Hematopoietic multipotent progenitor cell treated with erythropoietin and hydrocortisone succinate and interleukin-3 and kit ligand, for 8 days (in vitro differentiated cells): ENCODE results near the gene MYLIP.
A peak's percentile ranks its signal among the peaks of the same experiment; 100 is the strongest.

Experiments used
- DNase-seq: peaks from one replicate; pipeline ENCODE4 v3.0.0-alpha.2; 2015

MYLIP gene

DNA sequence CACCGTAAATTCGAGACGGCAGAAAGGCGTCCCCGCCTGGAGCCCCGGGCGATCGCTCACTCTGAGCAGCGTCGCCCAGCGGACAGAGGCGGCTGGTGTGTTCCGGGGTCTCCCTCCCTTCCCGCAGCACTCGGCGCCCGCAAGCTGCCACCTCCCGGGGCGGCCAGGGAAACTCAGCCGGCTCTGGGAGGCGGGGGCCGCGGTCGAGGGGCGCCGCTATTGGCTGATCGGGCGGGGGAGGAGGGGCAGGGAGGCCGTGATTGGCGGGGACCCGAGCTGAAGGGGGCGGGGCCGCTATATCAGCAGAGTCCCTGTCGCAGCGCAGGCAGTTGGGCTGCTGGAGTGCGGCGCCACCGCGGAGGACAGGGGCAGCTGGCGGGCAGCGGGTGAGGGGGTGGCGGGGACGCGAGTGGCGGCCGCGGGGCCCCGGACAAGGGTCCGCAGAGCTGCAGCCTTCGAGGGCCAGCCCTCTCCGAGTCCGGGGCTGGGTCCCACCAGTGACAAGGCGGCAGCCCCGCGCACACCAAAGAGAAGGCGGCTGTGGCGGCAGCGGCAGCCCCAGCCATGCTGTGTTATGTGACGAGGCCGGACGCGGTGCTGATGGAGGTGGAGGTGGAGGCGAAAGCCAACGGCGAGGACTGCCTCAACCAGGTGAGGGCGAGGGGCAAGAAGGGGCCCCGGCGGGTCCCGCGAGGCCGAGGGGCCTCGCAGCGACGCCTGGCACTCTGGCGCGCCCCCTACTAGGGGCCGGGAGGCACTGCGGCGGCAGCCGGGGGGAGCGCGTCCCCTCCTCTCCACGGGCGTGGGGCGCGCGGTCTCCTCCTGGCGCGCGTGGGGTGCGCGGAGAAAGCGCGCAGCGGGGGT is at the start of gene MYLIP:
TSS of gene MYLIP (plus strand) at position 328 of the 864 bp plus-strand sequence. CDS start at position 565, 237 bp downstream.
- peak; percentile 93 for DNase-seq

DNA sequence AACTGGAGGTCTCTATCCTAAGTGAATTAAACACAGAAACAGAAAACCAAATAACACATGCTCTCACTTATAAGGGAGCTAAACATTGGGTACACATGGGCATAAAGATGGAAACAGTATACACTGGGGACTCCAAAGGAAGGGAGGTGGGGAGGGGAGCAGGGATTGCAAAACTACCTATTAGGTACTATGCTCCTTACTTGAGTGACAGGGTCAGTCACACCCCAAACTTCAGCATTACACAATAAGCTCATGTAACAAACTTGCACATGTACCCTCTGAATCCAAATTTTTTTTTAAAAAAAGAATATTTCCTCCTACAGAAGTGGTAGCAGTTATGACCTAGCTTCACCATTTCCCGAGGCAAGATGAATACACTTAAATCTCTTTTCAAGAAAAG is 49.5 kb upstream of the MYLIP start:
- DNase-seq = no peak

DNA sequence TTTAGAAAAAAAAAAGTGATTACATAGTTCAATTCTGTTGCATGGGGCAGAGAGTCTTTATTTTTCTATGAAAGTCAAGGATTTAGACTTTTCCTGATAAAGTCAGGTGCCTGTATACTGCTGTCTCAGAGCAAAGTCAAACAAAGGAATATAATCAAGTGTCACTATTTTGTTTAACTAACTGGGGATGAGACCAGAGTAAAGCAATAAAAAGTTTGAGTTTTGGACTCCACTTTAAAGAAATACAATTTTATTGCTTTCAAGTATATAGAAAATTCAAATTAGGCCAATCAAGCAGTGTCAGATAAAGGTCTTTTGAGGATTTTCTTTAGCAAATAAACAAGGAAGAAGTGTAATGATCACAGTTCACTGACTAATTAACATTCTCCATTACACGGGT is 48.7 kb upstream of the MYLIP start:
- no peak for DNase-seq

DNA sequence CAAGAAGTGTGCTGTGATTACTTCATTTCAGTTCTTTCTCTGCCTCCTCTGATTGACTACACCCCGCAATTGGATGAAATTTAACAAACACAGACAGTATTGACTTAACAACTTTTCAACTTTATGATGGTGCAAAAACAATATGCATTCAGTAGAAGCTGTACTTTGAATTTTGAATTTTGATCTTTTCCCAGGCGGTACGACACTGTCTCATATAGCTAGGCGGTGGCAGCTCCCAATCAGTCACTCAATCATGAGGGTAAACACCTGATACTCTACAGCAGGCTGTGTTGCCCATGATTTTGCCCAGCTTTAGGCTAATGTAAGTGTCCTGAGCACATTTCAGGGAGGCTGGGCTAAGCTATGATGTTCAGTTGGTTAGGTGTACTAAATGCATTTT is 47.6 kb upstream of the MYLIP start:
- DNase-seq = no peak

DNA sequence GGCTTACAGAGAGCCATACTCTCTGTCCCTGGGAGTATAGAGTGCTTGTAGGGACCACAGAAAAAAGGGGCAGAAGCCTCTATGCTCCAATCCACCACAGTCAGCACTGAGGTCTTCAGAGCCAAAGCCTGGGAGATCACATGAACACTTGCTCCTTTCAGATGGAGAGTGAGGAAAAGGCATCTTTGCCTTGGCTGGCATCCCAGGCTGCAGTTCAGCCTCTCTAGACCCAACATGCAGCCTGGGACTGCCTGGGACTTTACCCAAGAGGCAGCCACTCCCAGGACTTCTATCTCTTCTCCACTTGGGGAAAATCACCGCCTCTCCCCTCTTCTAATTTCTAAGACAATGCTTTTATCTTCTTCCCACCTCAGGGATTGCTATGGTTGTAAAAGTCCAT is 46.5 kb upstream of the MYLIP start:
- no peak for DNase-seq

DNA sequence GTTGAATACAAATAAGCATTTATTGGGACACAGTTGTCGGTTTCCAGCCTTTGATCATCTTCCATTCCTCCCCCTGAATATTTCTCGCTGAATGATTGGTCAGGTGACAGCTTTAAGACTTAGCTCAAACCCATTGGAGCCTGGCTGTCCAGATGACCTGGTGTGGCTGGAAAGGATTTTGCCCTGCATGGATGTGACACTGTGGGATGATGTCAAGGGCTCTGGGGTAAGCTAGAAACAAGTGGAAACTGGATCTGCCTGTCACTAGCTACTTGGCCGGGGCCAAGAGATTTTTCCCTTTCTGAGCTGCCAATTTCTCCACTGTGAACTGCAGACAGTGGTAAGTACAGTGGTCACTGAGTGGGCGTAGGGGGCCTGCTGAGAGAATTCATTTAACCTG is 41.9 kb upstream of the MYLIP start:
- DNase-seq = no peak

DNA sequence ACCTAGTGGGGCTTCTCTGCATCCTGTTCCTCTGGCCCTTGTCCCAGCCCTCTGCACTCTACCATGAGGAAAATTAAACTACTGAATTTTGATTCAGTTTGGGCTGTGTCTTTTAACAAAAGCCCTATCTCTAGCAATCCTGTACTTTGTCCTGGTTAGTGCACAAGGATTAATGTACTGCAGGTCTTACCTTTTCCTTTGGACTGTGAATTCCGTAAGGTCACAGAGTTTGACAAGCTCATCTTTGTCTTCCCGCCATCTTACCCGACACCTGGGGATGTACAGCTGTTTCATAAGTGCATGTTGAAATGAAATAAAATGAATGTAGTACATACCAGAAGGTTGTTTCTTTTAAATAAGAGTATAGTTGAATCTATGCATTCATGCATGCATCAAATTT is 41.5 kb upstream of the MYLIP start:
- no peak for DNase-seq

DNA sequence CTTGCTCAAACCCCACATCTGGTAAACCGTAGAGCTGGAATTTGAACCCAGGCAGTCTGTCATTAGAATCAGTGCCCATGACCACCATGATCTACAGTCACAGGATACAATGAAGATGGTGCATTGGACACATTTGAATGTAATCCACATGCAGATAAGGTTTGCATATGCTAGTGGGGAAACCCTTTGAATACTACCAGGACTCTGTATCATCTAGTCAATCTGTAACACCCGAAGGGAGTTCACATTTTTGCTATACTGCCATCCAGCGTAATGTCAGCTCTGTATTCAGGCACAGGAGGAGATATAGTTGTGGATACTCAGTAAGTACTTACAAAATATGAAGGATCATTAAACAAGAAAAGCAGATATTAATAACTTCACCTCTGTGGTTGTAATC is 40.5 kb upstream of the MYLIP start:
- no peak for DNase-seq

DNA sequence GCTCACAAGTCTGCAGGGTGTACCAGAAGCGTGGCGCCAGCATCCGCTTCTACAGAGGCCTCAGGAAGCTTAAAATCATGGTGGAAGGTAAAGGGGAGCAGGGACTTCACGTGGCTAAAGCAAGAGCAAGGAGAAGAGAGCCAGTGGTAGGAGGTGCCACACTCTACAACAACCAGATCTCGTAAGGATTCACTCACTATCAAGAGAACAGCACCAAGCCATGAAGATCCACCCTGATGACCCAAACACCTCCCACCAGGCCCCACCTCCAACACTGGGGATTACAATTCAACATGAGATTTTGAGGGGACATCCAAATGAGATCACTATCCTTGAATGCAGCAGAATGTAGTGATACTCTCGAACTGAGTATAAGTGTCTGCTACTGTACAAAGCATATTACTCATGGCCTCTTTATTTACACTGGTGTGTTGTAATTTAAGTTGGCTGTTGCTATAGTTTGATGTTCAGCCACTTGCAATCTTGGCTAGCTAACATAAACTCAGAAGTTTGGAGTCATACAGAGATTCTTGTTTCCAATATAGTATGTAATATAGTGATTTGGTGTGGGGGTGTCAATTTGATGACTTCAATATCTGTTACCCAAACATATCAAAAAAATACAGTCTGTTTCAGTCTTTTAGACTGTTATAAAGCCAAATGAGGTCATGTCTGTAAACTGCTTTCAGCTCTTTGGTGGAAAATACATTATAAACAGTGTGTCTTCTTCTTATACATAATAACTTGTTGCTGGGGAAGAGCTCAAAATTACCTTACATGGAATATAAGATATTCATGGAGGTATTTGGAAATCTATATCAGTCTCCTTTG is 39.4 kb upstream of the MYLIP start:
- DNase-seq = no peak

DNA sequence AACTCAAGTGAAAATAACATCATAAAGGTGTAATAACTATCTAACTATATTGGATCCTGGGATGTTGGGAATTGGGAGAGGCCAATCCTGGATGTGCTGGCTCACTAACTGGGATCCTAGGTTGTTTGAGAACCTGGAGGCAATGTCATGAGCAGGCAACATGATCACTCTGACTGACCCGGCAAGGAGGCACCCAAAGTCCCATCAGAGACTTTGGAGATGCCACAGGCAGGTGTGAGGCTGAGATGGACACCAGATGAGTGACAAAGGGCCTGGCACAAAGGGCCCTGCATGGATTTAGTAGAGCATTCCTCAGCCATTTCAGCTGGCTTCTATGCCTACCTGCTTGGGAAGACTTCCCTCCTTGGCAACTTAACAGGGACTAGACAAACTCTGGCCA is 38.4 kb upstream of the MYLIP start:
- no peak for DNase-seq

DNA sequence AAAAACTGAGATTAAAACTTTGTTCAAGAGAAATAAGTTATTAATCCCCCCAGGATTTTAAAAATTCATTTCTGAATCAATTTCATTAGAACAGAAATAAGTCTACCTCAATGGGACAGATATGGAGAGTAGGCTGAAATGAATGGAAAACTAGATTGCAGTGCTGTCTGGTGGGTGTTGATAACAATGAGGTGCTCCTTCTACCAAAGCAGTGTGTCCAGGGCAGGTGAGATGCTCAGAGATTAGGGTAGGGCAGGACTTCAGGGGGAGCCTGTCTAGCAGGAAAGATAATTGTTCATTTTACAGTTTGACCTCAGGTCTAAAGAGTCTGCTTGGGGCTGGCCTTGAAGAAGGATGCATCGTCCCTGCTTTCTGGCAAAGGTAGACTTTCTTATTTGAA is 38.0 kb upstream of the MYLIP start:
- DNase-seq = no peak

DNA sequence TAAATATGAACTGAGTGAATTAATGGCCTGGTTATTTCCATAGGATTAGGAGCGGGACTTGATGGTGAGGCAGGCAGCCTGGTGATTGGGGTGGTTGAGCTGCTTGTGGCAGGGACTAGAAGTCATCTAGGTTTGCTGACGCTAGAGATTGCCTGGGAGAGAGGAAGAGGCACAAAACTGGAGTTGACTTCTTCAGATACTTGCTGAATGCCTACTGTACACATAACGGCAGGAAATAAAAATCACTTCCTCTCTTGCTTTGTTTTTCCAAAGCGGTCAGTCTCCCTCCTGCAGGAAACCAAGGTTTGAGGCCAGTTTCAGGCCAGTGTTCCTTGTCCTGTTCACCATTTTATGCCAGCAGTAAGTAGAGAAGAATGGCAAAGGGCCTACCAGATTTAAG is 36.7 kb upstream of the MYLIP start:
- no peak for DNase-seq

DNA sequence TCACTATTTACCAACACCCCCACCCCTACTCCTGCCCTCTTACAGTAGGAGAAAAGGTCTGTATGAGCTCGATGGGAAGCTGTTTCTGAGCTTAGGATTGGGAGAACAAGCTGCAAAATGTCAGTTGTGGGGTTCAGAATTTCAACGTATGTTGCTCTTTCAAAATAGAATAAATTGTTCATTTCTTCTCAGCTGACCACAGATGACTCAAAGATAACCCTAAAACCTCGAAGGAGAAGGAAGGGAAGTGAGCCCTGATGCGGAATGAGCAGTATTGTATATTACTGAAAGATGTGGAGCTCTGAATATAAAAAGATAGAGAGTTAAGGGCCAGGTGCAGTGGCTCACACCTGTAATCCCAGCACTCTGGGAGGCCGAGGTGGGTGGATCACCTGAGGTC is 35.9 kb upstream of the MYLIP start:
- DNase-seq = no peak

DNA sequence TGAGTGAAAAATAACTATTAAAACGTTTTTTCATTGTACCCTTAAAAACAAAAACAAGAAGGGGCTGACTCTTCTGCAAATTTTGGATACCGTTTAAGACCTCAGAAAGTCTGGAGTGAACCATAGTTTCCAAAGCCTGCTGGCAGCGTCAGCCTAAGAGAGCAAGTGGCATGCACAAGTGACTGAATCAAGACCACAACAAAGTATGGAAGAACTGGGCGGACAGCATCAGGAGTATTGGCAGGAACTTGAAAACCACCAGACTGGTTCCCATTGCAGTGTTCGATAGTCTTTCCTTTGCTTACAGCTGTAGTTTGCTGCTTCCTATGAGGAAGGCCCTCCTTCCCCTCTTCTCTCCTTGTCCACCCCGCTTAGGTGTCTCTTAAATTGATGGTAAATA is 33.7 kb upstream of the MYLIP start:
- DNase-seq = no peak

DNA sequence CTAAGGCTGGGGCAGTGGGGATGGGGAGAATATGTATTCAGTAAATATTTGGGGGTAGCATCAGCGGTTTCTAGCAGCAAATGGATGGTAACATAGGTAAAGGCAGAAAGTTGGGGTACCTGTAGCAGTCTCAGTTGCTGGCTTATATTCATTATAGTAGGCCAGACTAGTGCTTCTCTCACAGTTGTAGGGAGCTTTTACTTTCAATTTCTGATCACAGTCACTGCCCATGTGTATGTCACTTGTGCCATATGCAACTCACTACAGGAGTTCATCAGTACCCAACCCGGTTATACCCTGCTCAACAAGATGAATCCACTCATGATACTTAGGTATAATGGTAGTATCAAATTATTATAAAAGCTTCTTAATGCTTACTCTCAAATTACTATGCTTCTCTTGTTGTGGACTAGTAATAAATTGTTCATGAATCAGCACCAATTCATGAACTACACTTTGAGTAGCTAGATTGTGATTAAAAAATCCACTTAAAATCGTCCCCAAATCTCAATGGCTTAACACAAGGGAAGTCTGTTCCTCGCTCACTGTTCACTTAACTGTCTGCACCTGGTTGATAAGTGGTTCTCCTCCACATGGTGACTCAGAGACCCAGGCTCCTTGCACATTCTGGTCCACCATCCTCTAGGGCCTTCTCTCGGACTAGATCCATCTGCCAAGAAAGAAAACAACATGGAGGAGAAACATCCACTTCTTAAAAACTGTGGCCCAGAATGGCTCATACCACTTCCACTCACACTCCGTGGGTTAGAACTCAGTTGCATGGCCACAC is 31.3 kb upstream of the MYLIP start:
- DNase-seq = no peak

DNA sequence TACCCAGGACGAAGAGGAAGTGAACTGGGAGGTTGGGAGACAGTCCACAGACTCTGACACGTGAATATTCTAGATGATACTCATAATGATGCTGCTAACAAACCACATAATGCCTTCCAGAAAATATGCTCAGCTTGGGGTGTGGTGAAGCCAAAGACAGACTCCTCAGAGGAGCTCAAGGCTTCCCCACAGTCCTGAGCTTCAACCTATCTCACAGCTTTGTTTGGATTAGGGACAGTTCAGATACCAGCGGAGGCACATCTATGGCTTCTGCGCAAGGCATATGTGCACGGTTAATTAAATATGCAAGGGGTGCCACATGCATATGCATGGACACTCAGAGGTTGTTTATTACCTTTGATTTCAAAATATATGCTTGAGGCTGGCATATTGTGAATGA is 30.7 kb upstream of the MYLIP start:
- DNase-seq = no peak

DNA sequence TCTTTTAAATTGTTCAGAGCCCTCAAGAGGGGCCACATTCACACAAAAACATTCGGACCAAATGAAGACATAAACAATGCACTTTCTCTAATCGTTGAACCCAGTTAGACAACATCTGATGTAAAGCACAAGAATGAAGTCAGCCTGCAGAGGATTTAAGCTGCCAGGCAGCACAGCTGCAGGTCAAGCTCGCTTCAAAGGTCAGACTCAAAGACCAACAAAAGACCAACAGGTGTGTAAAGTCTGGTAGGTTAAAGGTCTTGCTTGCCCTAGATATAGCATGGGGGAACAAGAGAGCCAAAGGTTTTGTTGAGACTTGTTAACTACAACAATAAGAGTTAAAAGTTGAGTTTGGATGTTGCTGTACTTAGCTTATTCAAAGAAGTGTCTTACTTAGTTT is 26.7 kb upstream of the MYLIP start:
- DNase-seq = no peak

DNA sequence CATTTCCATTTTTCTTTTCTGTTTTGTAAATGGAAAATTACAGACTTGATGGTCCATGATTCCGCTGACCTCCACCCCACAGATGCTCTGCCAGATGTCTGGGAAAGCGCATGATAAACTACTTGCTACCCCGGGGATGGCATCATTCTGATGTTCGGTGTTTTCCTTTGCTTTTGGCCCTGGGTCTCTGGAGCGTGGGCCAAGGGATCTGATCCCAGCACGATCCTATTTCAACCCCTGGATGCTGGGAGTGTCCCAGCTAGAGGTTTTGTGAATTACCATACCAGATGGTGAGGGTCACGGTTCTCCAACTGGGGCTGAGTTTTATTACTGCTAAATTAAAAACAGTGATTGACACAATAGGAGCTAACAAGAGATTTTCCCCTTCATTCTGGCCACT is 25.2 kb upstream of the MYLIP start:
- DNase-seq = no peak

DNA sequence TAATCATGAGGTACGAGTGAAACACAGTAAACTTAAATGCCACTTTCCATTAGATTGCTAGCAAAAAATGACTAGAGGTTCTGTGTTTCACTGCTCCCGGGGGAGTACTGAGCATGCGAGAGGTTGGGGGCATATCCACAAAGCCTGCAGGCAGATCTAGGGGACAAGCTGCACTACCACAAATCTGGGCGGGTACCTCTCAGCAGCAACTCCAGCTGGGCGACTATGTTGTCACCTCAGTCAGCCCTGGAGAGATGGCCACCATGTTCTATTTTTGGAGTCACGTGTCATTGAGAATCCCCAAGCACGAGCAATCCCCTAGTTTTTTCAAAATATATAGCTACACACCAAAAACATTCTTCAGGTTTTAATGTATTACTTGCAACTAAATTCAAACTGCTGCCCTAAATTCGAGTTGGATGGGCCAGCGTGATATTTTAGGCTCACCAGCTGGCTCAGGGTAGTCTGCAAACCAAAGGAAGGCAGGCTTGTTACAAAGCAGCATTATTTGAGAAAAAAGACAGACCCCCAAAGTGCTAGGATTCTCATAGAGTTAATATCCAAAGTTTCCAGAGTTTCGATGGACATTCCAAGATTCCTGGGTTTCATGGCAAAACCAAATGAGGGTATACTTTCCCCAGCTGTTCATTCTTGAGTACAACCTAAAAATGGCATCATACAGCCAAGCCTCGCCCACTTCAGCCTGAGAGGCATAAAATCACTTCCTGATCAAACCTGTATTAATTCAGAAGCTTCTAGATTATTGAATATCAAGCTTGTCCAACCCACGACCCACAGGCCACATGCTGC is 24.1 kb upstream of the MYLIP start:
- no peak for DNase-seq

DNA sequence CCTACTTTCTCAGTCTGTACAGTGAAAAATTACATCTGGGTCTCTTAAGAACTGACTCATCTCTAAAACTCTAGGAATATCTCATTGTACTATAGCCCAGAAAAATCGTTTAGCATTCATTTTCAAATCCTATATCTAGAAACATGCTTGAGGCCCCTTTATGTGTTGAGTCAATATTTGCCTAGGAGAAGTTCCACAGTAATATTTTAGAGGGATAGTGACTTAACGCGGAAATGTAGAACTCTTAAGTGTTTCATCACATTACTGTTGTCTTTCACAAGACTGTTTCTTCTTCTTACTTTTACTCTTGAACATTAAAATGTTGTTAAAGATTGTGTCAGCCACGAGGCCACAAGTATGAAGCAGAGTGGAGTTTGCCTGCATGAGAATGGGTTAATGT is 23.0 kb upstream of the MYLIP start:
- no peak for DNase-seq

DNA sequence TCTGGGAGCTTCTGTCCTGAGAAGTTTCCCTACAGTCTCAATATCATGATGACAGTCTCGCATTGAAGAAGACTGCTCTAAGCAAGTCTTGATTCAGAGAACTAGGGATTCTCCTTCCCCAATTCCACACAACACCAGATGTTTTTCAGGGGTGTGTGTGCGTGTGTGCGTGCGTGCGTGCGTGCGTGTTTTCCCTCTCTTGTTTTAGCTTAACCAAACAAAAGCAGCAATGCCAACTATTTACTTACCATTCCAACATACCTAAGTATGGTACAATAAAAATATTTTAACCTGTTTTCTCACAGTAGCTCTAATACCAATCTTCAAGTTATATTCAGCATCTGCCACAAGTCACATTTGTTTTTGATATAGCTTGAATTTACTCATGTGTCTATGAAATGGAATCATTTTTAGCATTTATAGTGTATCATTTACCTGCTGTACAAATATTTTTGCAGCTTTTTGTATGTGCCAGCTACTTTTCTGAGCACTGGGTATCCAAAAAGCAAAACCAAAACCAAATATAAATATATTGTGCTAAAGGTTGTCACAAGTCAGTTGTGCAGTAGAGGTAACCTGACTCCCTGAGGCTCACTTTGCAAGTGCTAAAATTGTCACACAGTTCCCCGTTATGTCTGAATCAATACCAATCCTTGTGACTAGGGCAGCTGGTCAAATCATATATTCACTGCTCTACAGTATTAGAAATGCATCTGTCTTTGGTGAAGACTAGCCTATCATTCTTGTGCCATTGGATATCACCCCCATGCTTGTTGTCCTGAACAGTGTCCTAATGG is 21.7 kb upstream of the MYLIP start:
- no peak for DNase-seq

DNA sequence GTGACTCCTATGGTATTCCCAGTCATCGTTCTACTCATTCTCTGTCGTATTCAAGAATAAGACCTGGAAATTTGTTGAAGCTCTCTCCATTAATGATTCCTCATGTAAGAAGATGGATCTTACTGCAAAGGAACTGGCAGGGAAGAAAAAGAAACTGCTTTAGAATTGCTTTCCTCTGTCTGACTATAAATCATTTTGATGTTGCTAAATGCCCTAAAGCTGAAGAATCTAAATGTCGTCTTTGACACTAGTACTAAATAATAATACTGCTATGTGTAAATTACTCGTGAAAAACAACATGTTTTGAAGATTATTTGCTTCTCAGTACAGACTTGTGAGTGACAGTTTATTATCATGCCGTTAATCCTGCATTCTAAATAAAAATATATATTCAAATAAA is 20.5 kb upstream of the MYLIP start:
- DNase-seq = no peak
